GM12878 (cell line): ENCODE results near the gene PTPRD. TPM values are rescaled to one million over a fixed set of nuclear protein-coding genes. Genes with fewer than 3 reads are reported as not detected.

ENCODE experiments used
- ATAC-seq: fragments of 200-7000 bp; cut with Tn5 transposase; 3 replicates; pipeline ENCODE4 v1.9.1; 2020; ENCODE audit warnings: mild to moderate bottlenecking, moderate library complexity
- BruUV-seq: library from RNA; stranded (reverse); fragments of 400-500 nt; replicated peaks from 2 replicates; lab custom pipeline; 2021; lab: Mats Ljungman, UMichigan
- CTCF ChIA-PET: fragments of 300-600 bp; sonication (Branson Sonifier 250); formaldehyde crosslinking; extraction: SDS; loops from one replicate; lab custom pipeline; 2021; ENCODE audit warnings: inconsistent platforms; lab: Yijun Ruan, JAX
- POLR2A ChIA-PET: fragments of 350-600 bp; formaldehyde crosslinking; extraction: SDS; loops from one replicate; lab custom pipeline; 2021; ENCODE audit warnings: inconsistent platforms; lab: Charles Lee
- RAD21 ChIA-PET: fragments of 300-600 bp; sonication (Branson Sonifier 250); formaldehyde crosslinking; loops from one replicate; lab custom pipeline; 2023; ENCODE audit warnings: antibody characterized with exemption; ENCODE audit not compliant: unreplicated experiment; lab: Charles Lee
- SMC1A ChIA-PET: fragments of 300-600 bp; sonication (Branson Sonifier 250); formaldehyde crosslinking; loops from one replicate; lab custom pipeline; 2023; ENCODE audit not compliant: unreplicated experiment, uncharacterized antibody; lab: Charles Lee
- DNase-seq: peaks from one replicate; pipeline ENCODE4 v3.0.0-alpha.2; 2011; ENCODE audit warnings: low read depth, low spot score
- FAIRE-seq: peaks from 3 replicates; lab custom pipeline; 2011; peaks lifted over from hg19 to GRCh38; lab: Jason Lieb, UNC
- H2AFZ ChIP-seq: 2 replicates; pipeline ENCODE4 v1.6.0; 2011; ENCODE audit warnings: low read depth, low read length, control low read depth; ENCODE audit not compliant: control insufficient read depth
- H3K27ac ChIP-seq: 2 replicates; pipeline ENCODE4 v1.5.1; 2011; ENCODE audit warnings: control low read depth; ENCODE audit not compliant: control insufficient read depth, insufficient read depth
- H3K27me3 ChIP-seq, 2 experiments: replicated peaks in 1 of 2; 2 replicates each; pipeline versions ENCODE4 v1.6.0 to v1.6.1; 2011; ENCODE audit warnings: low read length in 1 of 2; ENCODE audit not compliant: control insufficient read depth in 2 of 2, insufficient read depth in 2 of 2
- H3K36me3 ChIP-seq, 2 experiments: 2 replicates each; pipeline ENCODE4 v1.5.1; 2011; ENCODE audit warnings: low read length in 1 of 2; ENCODE audit not compliant: control insufficient read depth in 2 of 2, insufficient read depth in 2 of 2
- H3K4me1 ChIP-seq: 2 replicates; pipeline ENCODE4 v1.6.1; 2011; ENCODE audit warnings: mild to moderate bottlenecking, low read length, moderate library complexity, mixed read lengths; ENCODE audit not compliant: control insufficient read depth, insufficient read depth
- H3K4me2 ChIP-seq: 2 replicates; pipeline ENCODE4 v1.6.0; 2011; ENCODE audit warnings: control low read depth; ENCODE audit not compliant: control insufficient read depth, insufficient read depth
- H3K4me3 ChIP-seq: fragments of 200-600 bp; sonication (generic); 2 replicates; pipeline ENCODE4 v1.5.1; 2016
- H3K79me2 ChIP-seq: 2 replicates; pipeline ENCODE4 v1.6.0; 2011; ENCODE audit warnings: low read length; ENCODE audit not compliant: control insufficient read depth, insufficient read depth
- H3K9ac ChIP-seq: 2 replicates; pipeline ENCODE4 v1.8.0; 2011; ENCODE audit warnings: low read length, control low read depth, mixed read lengths; ENCODE audit not compliant: control insufficient read depth, insufficient read depth
- H3K9me3 ChIP-seq: replicated peaks from 3 replicates; pipeline ENCODE4 v1.5.1; 2011; ENCODE audit warnings: mild to moderate bottlenecking, low read length; ENCODE audit not compliant: control insufficient read depth, insufficient read depth
- H4K20me1 ChIP-seq: 2 replicates; pipeline ENCODE4 v1.6.0; 2011; ENCODE audit not compliant: control insufficient read depth, insufficient read depth
- BACH1 ChIP-seq: fragments of 450-650 bp; IDR thresholded peaks from 2 replicates; pipeline ENCODE4 v1.6.1; 2017; ENCODE audit warnings: mild to moderate bottlenecking, borderline replicate concordance
- CBX3 ChIP-seq: fragments of 200-600 bp; sonication (generic); IDR thresholded peaks from 2 replicates; pipeline ENCODE4 v1.6.1; 2016; ENCODE audit warnings: low read depth, borderline replicate concordance
- E2F8 ChIP-seq: fragments of 450-650 bp; IDR thresholded peaks from 2 replicates; pipeline ENCODE4 v1.6.1; 2018; ENCODE audit warnings: mild to moderate bottlenecking, low read depth, moderate library complexity; ENCODE audit not compliant: partially characterized antibody
- FOS ChIP-seq: IDR thresholded peaks from 3 replicates; pipeline ENCODE4 v1.6.1; 2011; ENCODE audit warnings: borderline replicate concordance; ENCODE audit not compliant: insufficient read length; ENCODE audit errors: extremely low read depth
- IRF3 ChIP-seq: fragments of 450-650 bp; IDR thresholded peaks from 2 replicates; pipeline ENCODE4 v1.6.1; 2014; ENCODE audit warnings: mild to moderate bottlenecking
- JUND ChIP-seq: IDR thresholded peaks from 2 replicates; pipeline ENCODE4 v1.6.1; 2012; ENCODE audit warnings: low read depth, mild to moderate bottlenecking, low read length, improper control_type of control experiment, moderate library complexity
- KDM1A ChIP-seq: fragments of 200-600 bp; sonication (generic); IDR thresholded peaks from 2 replicates; pipeline ENCODE4 v1.6.1; 2016; ENCODE audit warnings: borderline replicate concordance
- MXI1 ChIP-seq: fragments of 150-350 bp; IDR thresholded peaks from 2 replicates; pipeline ENCODE4 v1.6.1; 2011; ENCODE audit warnings: low read depth, mild to moderate bottlenecking, inconsistent platforms, low read length, improper control_type of control experiment
- NRF1 ChIP-seq: conservative IDR thresholded peaks from 2 replicates; pipeline ENCODE4 v1.6.1; 2011; ENCODE audit warnings: mild to moderate bottlenecking, low read depth, low read length, improper control_type of control experiment
- RUNX3 ChIP-seq: IDR thresholded peaks from 2 replicates; pipeline ENCODE4 v1.6.1; 2012; ENCODE audit warnings: low read length, inconsistent platforms
- SKIL ChIP-seq: fragments of 450-650 bp; IDR thresholded peaks from 2 replicates; pipeline ENCODE4 v1.6.1; 2017; ENCODE audit warnings: mild to moderate bottlenecking, low read depth, inconsistent platforms; ENCODE audit not compliant: poor library complexity, severe bottlenecking
- SMAD5 ChIP-seq: IDR thresholded peaks from 2 replicates; pipeline ENCODE4 v1.6.1; 2016; ENCODE audit warnings: antibody characterized with exemption, low read depth
- STAT3 ChIP-seq: IDR thresholded peaks from 2 replicates; pipeline ENCODE4 v1.6.1; 2011; ENCODE audit warnings: low read depth, low read length, improper control_type of control experiment
- WRNIP1 ChIP-seq: IDR thresholded peaks from 2 replicates; pipeline ENCODE4 v1.6.1; 2011; ENCODE audit warnings: low read depth, low read length, improper control_type of control experiment, borderline replicate concordance
- ZBTB33 ChIP-seq: fragments of 450-650 bp; IDR thresholded peaks from 2 replicates; pipeline ENCODE4 v1.6.1; 2017; ENCODE audit warnings: mild to moderate bottlenecking
- ZNF622 ChIP-seq: fragments of 450-650 bp; IDR thresholded peaks from 2 replicates; pipeline ENCODE4 v1.6.1; 2017; ENCODE audit warnings: mild to moderate bottlenecking, inconsistent platforms
- ZSCAN29 ChIP-seq: fragments of 450-650 bp; IDR thresholded peaks from 2 replicates; pipeline ENCODE4 v1.6.1; 2017; ENCODE audit warnings: mild to moderate bottlenecking, moderate library complexity
- WGBS: methylation state at CpG from one replicate; pipeline ENCODE4 v1.1.6; 2016; ENCODE audit warnings: low lambda C conversion rate; ENCODE audit not compliant: insufficient replicate concordance, insufficient coverage; ENCODE audit errors: missing lambda C conversion rate; 5-methylcytosine and 5-hydroxymethylcytosine counted together
- in situ Hi-C: fragments of 300-500 bp; cut with MboI; formaldehyde crosslinking; loops from 9 replicates; pipeline ENCODE4 v1.14.3; 2018; ENCODE audit warnings: mixed read lengths
- intact Hi-C: fragments of 100-400 bp; cut with micrococcal nuclease; formaldehyde crosslinking; loops from one replicate; pipeline ENCODE4 v1.14.2; 2022; ENCODE audit not compliant: unreplicated experiment
- polyA plus RNA-seq, 11 experiments: library from polyadenylated mRNA; depleted of rRNA in 4 of 11; unstranded in 6 of 11; stranded (reverse) in 5 of 11; fragments of >200 nt; fragmentation: Nextera tagmentation in 4 of 11; fragmentation: Illumina TruSeq in 1 of 11; extraction: Ambion mirVana in 4 of 11; extraction: Trizol in 1 of 11; gene quantifications; 1 replicate in 1 of 11; 2 replicates in 10 of 11; pipeline versions ENCODE4 v1.2.1 to v1.2.3, GENCODE V29; 2011 to 2016; ENCODE audit warnings: inconsistent platforms in 2 of 11, missing spikeins in 2 of 11, low read depth in 1 of 11
- total RNA-seq, 4 experiments: library from RNA; depleted of rRNA in 3 of 4; stranded (reverse); fragments of >200 nt in 3 of 4; fragmentation: Illumina TruSeq in 1 of 4; extraction: Trizol in 1 of 4; gene quantifications; 2 replicates each; pipeline versions ENCODE4 v1.2.1 to v1.2.3, GENCODE V29; 2013 to 2021

Gene PTPRD
- total and polyA plus RNA-seq, 10 of the 15 experiments (the other 5 are each of a cell fraction or from before 2014, with no cell fraction given) = under 0.01 to 0.05 (median 0.01) TPM; not detected in 7

GRCh38 chr9:8447601-8448000, 2165.2 kb downstream of the PTPRD start:
- WGBS = 22% methylated on average over 4 of the region's 4 CpGs
- no peaks in the 10 kb centered on the region for H3K27me3 ChIP-seq

More at GRCh38 chr9:8447601-8448000, 2165.2 kb downstream of the PTPRD start:
- FAIRE-seq = no peak
- Histone ChIP-seq H3K4me1 (no peaks in the 10 kb centered on the region), H3K79me2 (no peaks in the 10 kb centered on the region), H3K9me3 (no peaks in the 10 kb centered on the region), H2AFZ (no peak overlapping the region), H3K36me3 (no peaks in the 10 kb centered on the region), H3K9ac (no peak overlapping the region), H3K4me3 (no peak overlapping the region), H3K4me2 (no peak overlapping the region), H4K20me1 (no peaks in the 10 kb centered on the region), H3K27ac (no peak overlapping the region)
- in situ Hi-C loops = no loop called here
- no TSS peak for BruUV-seq
- POLR2A ChIA-PET = no interaction called here
- RAD21 ChIA-PET = no interaction called here
- CTCF ChIA-PET = no interaction called here
- intact Hi-C loops = no loop called here
- no peak for DNase-seq
- no peak for ATAC-seq
- TF ChIP-seq FOS (no peak), IRF3 (no peak), ZNF622 (no peak), BACH1 (no peak), STAT3 (no peak), SKIL (no peak), MXI1 (no peak), SMAD5 (no peak), NRF1 (no peak), E2F8 (no peak), RUNX3 (no peak), WRNIP1 (no peak), ZSCAN29 (no peak), JUND (no peak), KDM1A (no peak), ZBTB33 (no peak), CBX3 (no peak)
- SMC1A ChIA-PET = no interaction called here
